SH-SY5Y (cell line): ENCODE results near the gene UST.

ENCODE experiments used
- GATA2 ChIP-seq: IDR thresholded peaks from 2 replicates; pipeline ENCODE4 v1.6.1; 2011; ENCODE audit warnings: mild to moderate bottlenecking, low read depth, low read length
- GATA3 ChIP-seq: IDR thresholded peaks from 2 replicates; pipeline ENCODE4 v1.6.1; 2011; ENCODE audit warnings: low read depth, mild to moderate bottlenecking, low read length, moderate library complexity

DNA sequence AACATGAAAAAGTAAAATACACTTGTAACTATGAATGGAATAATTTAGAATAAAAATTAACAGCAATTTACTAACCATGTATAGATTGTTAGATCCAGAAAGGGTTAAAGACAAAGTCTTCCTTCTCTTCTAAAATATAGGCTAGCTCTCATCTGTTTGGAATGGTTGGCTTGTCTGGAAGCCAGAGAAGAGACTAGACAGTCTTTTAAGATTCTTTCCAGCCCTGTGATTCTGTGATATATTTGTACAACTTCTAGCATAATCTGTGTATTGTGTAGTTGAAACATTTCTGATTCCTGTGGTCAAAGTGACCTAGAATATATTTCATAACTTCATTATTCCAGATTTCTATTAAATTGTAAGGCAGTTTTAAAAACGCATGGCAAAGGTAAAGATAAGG is 196.6 kb downstream of the UST start:
- TF ChIP-seq GATA2 (no peak), GATA3 (no peak)
